ENCODE results near the gene CCDC85C.
A peak's percentile ranks its signal among the peaks of the same experiment; 100 is the strongest.

The CCDC85C gene

GRCh38 chr14:99534863-99535262, 69.1 kb downstream of the CCDC85C start:
- DNase-seq (ENCODE audit: low read depth): no peak
- TF ChIP-seq CTCF (IDR thresholded peaks at IDR 0.05; ENCODE audit: control insufficient read depth, insufficient read depth, low read depth, low read length, missing control alignments): no peak

GRCh38 chr14:99534333-99534732, 69.7 kb downstream of the CCDC85C start:
- TF ChIP-seq CTCF (IDR thresholded peaks at IDR 0.05; ENCODE audit: control insufficient read depth, insufficient read depth, low read depth, low read length, missing control alignments): no peak
- DNase-seq (ENCODE audit: low read depth): no peak
- H3K4me3 ChIP-seq (ENCODE audit: control insufficient read depth, low read depth, low read length): no peak overlapping the region

More at GRCh38 chr14:99534863-99535262, 69.1 kb downstream of the CCDC85C start:
- no peak overlapping the region for H3K4me3 ChIP-seq (ENCODE audit: control insufficient read depth, low read depth, low read length)

- no peak for TF ChIP-seq CTCF (IDR thresholded peaks at IDR 0.05; ENCODE audit: control insufficient read depth, insufficient read depth, low read depth, low read length, missing control alignments)
- no peak overlapping the region for H3K4me3 ChIP-seq (ENCODE audit: control insufficient read depth, low read depth, low read length)
Observed at GRCh38 chr14:99532310-99532709, 71.7 kb downstream of the CCDC85C start.

GRCh38 chr14:99531251-99532096, 72.5 kb downstream of the CCDC85C start:
- no peak for TF ChIP-seq CTCF (IDR thresholded peaks at IDR 0.05; ENCODE audit: control insufficient read depth, insufficient read depth, low read depth, low read length, missing control alignments)
- DNase-seq (ENCODE audit: low read depth): no peak
- H3K4me3 ChIP-seq (ENCODE audit: control insufficient read depth, low read depth, low read length): no peak overlapping the region

More at GRCh38 chr14:99532310-99532709, 71.7 kb downstream of the CCDC85C start:
- DNase-seq (ENCODE audit: low read depth): no peak

- no peak for DNase-seq (ENCODE audit: low read depth)
- no peak for TF ChIP-seq CTCF (IDR thresholded peaks at IDR 0.05; ENCODE audit: control insufficient read depth, insufficient read depth, low read depth, low read length, missing control alignments)
- no peak overlapping the region for H3K4me3 ChIP-seq (ENCODE audit: control insufficient read depth, low read depth, low read length)
Observed at GRCh38 chr14:99530407-99531155, 73.4 kb downstream of the CCDC85C start.

GRCh38 chr14:99529899-99530298, 74.1 kb downstream of the CCDC85C start:
- peak; percentile 18 for TF ChIP-seq CTCF (IDR thresholded peaks at IDR 0.05; ENCODE audit: control insufficient read depth, insufficient read depth, low read depth, low read length, missing control alignments)
- DNase-seq (ENCODE audit: low read depth): no peak

More at GRCh38 chr14:99529899-99530298, 74.1 kb downstream of the CCDC85C start:
- no peak overlapping the region for H3K4me3 ChIP-seq (ENCODE audit: control insufficient read depth, low read depth, low read length)
